ENCODE data around the gene SLC35F4. TPM values are rescaled to one million over a fixed set of nuclear protein-coding genes. Genes with fewer than 3 reads are reported as not detected.

SLC35F4 gene
- total RNA-seq, 1 experiment from 2014 or later: not detected

DNA sequence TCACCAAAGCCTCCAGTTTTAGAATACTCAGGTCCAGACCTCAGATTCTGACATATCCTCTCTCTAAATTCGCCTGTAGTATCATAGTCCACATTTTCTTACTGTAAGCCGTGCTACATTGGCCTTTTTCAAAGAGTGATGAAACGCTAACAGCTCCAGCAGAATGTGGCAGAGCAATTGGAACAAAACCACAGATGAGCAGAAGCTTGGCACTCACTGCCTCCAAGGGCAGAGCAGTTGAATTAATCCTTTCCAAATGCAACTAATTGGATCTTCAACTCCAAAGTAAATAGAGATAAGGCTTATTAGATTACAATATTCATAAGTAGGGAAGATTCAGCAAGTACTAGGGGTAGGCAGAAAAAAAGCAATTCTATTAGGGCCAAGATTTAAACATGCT, 128.3 kb downstream of the SLC35F4 start:
- Histone ChIP-seq H4K20me1 (ENCODE audit: low read length) (no peaks in the 10 kb centered on the region), H3F3A (ENCODE audit: low read length, unreplicated experiment) (no peaks in the 10 kb centered on the region), H3K27ac (ENCODE audit: low read length) (no peak overlapping the region), H3K4me2 (ENCODE audit: low read length) (no peak overlapping the region), H3K4me3 (ENCODE audit: low read length) (no peak overlapping the region), H3K9me3 (ENCODE audit: low read length) (no peaks in the 10 kb centered on the region), H2AFZ (ENCODE audit: low read length) (no peak overlapping the region), H3K9ac (ENCODE audit: low read length) (no peak overlapping the region), H3K27me3 (ENCODE audit: low read length) (peaks cover 69% of the 10 kb centered on the region), H3K79me2 (ENCODE audit: low read length) (no peaks in the 10 kb centered on the region), H3K9me2 (replicated peaks; ENCODE audit: low read length) (no peaks in the 10 kb centered on the region), H3K4me1 (ENCODE audit: insufficient read depth, low read length) (no peaks in the 10 kb centered on the region), H3K36me3 (ENCODE audit: low read depth, low read length) (no peaks in the 10 kb centered on the region)
- CTCF ChIA-PET: no interaction called here
- no peak for DNase-seq
- BruUV-seq (replicated peaks): no TSS peak
- intact Hi-C loops (cut with micrococcal nuclease): no loop called here
- TF ChIP-seq EZH2phosphoT487 (IDR thresholded peaks at IDR 0.05; ENCODE audit: borderline replicate concordance, low read length) (no peak), EZH2 (IDR thresholded peaks at IDR 0.05; ENCODE audit: low read length, unreplicated experiment) (no peak)
- TF ChIP-seq, protein P1, sequence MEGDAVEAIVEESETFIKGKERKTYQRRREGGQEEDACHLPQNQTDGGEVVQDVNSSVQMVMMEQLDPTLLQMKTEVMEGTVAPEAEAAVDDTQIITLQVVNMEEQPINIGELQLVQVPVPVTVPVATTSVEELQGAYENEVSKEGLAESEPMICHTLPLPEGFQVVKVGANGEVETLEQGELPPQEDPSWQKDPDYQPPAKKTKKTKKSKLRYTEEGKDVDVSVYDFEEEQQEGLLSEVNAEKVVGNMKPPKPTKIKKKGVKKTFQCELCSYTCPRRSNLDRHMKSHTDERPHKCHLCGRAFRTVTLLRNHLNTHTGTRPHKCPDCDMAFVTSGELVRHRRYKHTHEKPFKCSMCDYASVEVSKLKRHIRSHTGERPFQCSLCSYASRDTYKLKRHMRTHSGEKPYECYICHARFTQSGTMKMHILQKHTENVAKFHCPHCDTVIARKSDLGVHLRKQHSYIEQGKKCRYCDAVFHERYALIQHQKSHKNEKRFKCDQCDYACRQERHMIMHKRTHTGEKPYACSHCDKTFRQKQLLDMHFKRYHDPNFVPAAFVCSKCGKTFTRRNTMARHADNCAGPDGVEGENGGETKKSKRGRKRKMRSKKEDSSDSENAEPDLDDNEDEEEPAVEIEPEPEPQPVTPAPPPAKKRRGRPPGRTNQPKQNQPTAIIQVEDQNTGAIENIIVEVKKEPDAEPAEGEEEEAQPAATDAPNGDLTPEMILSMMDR (conservative IDR thresholded peaks at IDR 0.05; ENCODE audit: low read depth, low read length): no peak
- ATAC-seq: no peak
- POLR2A ChIA-PET (ENCODE audit: unreplicated experiment): no interaction called here

- no peak for ATAC-seq
Measured at GRCh38 chr14:57736391-57736790, 129.5 kb downstream of the SLC35F4 start.

DNA sequence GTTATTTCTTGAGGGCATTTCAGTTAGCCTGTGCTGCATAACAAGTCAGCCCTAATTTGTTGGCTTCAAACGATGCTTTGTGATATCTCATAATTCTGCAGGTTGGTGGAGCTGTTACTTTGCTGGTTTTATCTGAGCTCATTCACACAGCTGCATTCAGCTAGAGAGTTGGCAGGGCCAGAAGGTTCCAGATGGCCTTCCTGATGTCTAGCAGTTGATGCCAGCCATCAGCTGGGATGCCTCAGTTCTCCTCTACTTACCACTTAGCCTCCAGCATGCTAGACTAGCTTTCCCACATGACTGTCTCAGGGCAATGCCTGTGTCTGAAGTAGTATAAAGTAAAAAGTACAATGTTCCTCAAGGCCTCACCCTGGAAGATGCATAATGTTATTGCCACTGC, 130.6 kb downstream of the SLC35F4 start:
- peaks cover 77% of the 10 kb centered on the region for H3K27me3 ChIP-seq (ENCODE audit: low read length)
- CTCF ChIA-PET: no interaction called here
- no peaks in the 10 kb centered on the region for H3K9me3 ChIP-seq (ENCODE audit: low read length)
- no peak overlapping the region for H3K4me3 ChIP-seq (ENCODE audit: low read length)
- H3K79me2 ChIP-seq (ENCODE audit: low read length): no peaks in the 10 kb centered on the region
- H4K20me1 ChIP-seq (ENCODE audit: low read length): no peaks in the 10 kb centered on the region
- no peak overlapping the region for H3K27ac ChIP-seq (ENCODE audit: low read length)
- intact Hi-C loops (cut with micrococcal nuclease): no loop called here
- no peaks in the 10 kb centered on the region for H3K9me2 ChIP-seq (replicated peaks; ENCODE audit: low read length)
- no peak overlapping the region for H2AFZ ChIP-seq (ENCODE audit: low read length)
- no peaks in the 10 kb centered on the region for H3K36me3 ChIP-seq (ENCODE audit: low read depth, low read length)
- H3K9ac ChIP-seq (ENCODE audit: low read length): no peak overlapping the region
- POLR2A ChIA-PET (ENCODE audit: unreplicated experiment): no interaction called here
- no peaks in the 10 kb centered on the region for H3K4me1 ChIP-seq (ENCODE audit: insufficient read depth, low read length)
- no peak overlapping the region for H3K4me2 ChIP-seq (ENCODE audit: low read length)
- ATAC-seq (no peak), DNase-seq (no peak)
- TF ChIP-seq, protein P1 (conservative IDR thresholded peaks at IDR 0.05; ENCODE audit: low read depth, low read length): no peak
- no peak for TF ChIP-seq EZH2 (IDR thresholded peaks at IDR 0.05; ENCODE audit: low read length, unreplicated experiment)
- BruUV-seq (replicated peaks): no TSS peak
- H3F3A ChIP-seq (ENCODE audit: low read length, unreplicated experiment): no peaks in the 10 kb centered on the region

More at GRCh38 chr14:57736391-57736790, 129.5 kb downstream of the SLC35F4 start:
- ChIA-PET CTCF (no interaction called here), POLR2A (ENCODE audit: unreplicated experiment) (no interaction called here)
- intact Hi-C loops (cut with micrococcal nuclease): no loop called here
- TF ChIP-seq EZH2 (IDR thresholded peaks at IDR 0.05; ENCODE audit: low read length, unreplicated experiment): no peak
- TF ChIP-seq EZH2phosphoT487 (IDR thresholded peaks at IDR 0.05; ENCODE audit: borderline replicate concordance, low read length): no peak
- TF ChIP-seq, protein P1 (conservative IDR thresholded peaks at IDR 0.05; ENCODE audit: low read depth, low read length): no peak
- no peaks in the 10 kb centered on the region for H3K9me3 ChIP-seq (ENCODE audit: low read length)
- no peak overlapping the region for H3K27ac ChIP-seq (ENCODE audit: low read length)
- DNase-seq: no peak
- H3K79me2 ChIP-seq (ENCODE audit: low read length): no peaks in the 10 kb centered on the region
- H3F3A ChIP-seq (ENCODE audit: low read length, unreplicated experiment): no peaks in the 10 kb centered on the region
- BruUV-seq (replicated peaks): no TSS peak
- no peak overlapping the region for H3K4me2 ChIP-seq (ENCODE audit: low read length)
- H3K36me3 ChIP-seq (ENCODE audit: low read depth, low read length): no peaks in the 10 kb centered on the region
- H3K4me3 ChIP-seq (ENCODE audit: low read length): no peak overlapping the region
- no peaks in the 10 kb centered on the region for H3K9me2 ChIP-seq (replicated peaks; ENCODE audit: low read length)
- H3K27me3 ChIP-seq (ENCODE audit: low read length): peaks cover 74% of the 10 kb centered on the region
- no peaks in the 10 kb centered on the region for H3K4me1 ChIP-seq (ENCODE audit: insufficient read depth, low read length)
- H2AFZ ChIP-seq (ENCODE audit: low read length): no peak overlapping the region
- no peaks in the 10 kb centered on the region for H4K20me1 ChIP-seq (ENCODE audit: low read length)
- H3K9ac ChIP-seq (ENCODE audit: low read length): no peak overlapping the region
